Calu3 (cell line): ENCODE results near the gene NLGN2. TPM values are rescaled to one million over a fixed set of nuclear protein-coding genes. Genes with fewer than 3 reads are reported as not detected.

ENCODE experiments used
- BruUV-seq: library from RNA; stranded (reverse); fragments of 400-500 nt; replicated peaks from 2 replicates; lab custom pipeline; 2021; lab: Mats Ljungman, UMichigan
- CTCF ChIA-PET: fragments of 300-600 bp; sonication (Branson Sonifier 250); formaldehyde crosslinking; loops from one replicate; lab custom pipeline; 2022; ENCODE audit warnings: antibody characterized with exemption; lab: Charles Lee
- DNase-seq: peaks from one replicate; pipeline ENCODE4 v3.0.0; 2022
- H3K27ac Mint-ChIP-seq: one replicate; pipeline ENCODE4 v1.8.0; 2022; ENCODE audit warnings: mixed read lengths; ENCODE audit not compliant: unreplicated experiment
- H3K27me3 Mint-ChIP-seq: one replicate; pipeline ENCODE4 v1.8.0; 2022; ENCODE audit warnings: mixed read lengths; ENCODE audit not compliant: unreplicated experiment
- H3K36me3 Mint-ChIP-seq: one replicate; pipeline ENCODE4 v1.8.0; 2022; ENCODE audit warnings: mild to moderate bottlenecking, moderate library complexity, mixed read lengths; ENCODE audit not compliant: insufficient read depth, unreplicated experiment
- H3K4me1 Mint-ChIP-seq: one replicate; pipeline ENCODE4 v1.8.0; 2022; ENCODE audit warnings: mild to moderate bottlenecking, low read depth, mixed read lengths; ENCODE audit not compliant: unreplicated experiment
- H3K4me3 Mint-ChIP-seq: one replicate; pipeline ENCODE4 v1.8.0; 2022; ENCODE audit warnings: mild to moderate bottlenecking, low read depth, moderate library complexity, mixed read lengths; ENCODE audit not compliant: unreplicated experiment
- H3K9me3 Mint-ChIP-seq: one replicate; pipeline ENCODE4 v1.8.0; 2022; ENCODE audit warnings: low read depth, mixed read lengths; ENCODE audit not compliant: unreplicated experiment
- intact Hi-C: fragments of 100-400 bp; cut with micrococcal nuclease; formaldehyde crosslinking; loops from one replicate; pipeline ENCODE4 v1.10.0; 2022; ENCODE audit not compliant: unreplicated experiment
- total RNA-seq: library from RNA; stranded (reverse); gene quantifications from 2 replicates; pipeline ENCODE4 v1.2.3, GENCODE V29; 2022
- TF ChIP-seq, protein P1 (sequence below): fragments of 200-600 bp; IDR thresholded peaks from one replicate; pipeline ENCODE4 v1.8.0; 2022; ENCODE audit warnings: antibody characterized with exemption; ENCODE audit not compliant: unreplicated experiment

Gene NLGN2
- total RNA-seq, 1 experiment from 2014 or later = 13.9 TPM

DNA sequence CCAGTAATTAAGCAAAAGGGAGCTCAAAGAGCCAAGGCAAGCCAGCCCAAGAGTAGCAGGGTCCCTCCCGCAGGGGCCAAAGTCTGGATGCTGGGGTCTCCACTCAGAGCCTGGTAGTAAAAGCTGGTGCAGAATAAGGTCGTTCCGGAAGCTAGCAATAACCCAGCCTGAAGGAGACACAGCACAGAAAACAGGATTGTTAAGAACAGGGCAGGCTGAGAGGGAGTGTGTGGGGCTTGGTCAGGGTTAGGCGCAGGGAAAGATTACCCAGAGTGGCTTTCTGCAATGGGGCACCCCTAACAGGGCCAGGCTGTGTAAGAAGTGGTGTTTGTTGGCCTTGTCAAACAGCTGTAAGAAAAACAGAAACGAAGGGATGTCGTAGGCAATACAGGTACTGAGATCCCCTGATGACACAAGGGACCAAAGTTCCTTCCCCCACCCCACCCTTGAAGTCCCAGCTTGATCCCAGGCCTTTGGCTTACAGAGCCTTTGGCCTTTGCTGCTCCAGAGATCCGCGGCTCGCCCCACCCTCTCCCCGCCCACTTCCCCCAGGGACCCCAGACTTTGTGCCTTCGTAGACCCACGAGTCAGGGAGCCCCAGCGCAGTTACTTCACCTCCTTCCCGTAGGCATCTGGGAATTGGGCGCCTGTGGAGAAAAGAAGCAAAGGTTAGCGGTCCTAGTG lies 4.5 kb upstream of the NLGN2 start:
- no peak for DNase-seq
- Mint-ChIP-seq H3K4me1 (peaks cover 9% of the 10 kb centered on the region), H3K36me3 (peaks cover 39% of the 10 kb centered on the region), H3K9me3 (no peaks in the 10 kb centered on the region), H3K27me3 (peaks cover 17% of the 10 kb centered on the region), H3K4me3 (peak overlapping the region; percentile 76), H3K27ac (no peak overlapping the region)
- intact Hi-C loops = no loop called here
- BruUV-seq = TSS peak; percentile 62
- TF ChIP-seq, protein P1, sequence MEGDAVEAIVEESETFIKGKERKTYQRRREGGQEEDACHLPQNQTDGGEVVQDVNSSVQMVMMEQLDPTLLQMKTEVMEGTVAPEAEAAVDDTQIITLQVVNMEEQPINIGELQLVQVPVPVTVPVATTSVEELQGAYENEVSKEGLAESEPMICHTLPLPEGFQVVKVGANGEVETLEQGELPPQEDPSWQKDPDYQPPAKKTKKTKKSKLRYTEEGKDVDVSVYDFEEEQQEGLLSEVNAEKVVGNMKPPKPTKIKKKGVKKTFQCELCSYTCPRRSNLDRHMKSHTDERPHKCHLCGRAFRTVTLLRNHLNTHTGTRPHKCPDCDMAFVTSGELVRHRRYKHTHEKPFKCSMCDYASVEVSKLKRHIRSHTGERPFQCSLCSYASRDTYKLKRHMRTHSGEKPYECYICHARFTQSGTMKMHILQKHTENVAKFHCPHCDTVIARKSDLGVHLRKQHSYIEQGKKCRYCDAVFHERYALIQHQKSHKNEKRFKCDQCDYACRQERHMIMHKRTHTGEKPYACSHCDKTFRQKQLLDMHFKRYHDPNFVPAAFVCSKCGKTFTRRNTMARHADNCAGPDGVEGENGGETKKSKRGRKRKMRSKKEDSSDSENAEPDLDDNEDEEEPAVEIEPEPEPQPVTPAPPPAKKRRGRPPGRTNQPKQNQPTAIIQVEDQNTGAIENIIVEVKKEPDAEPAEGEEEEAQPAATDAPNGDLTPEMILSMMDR = no peak
- CTCF ChIA-PET = interaction anchor here (0.6 to 1.4 kb wide), 4 partner anchors 9 to 378 kb away, joined by 3 to 7 read pairs (median 4); partner anchors contain the start of gene PLSCR3

DNA sequence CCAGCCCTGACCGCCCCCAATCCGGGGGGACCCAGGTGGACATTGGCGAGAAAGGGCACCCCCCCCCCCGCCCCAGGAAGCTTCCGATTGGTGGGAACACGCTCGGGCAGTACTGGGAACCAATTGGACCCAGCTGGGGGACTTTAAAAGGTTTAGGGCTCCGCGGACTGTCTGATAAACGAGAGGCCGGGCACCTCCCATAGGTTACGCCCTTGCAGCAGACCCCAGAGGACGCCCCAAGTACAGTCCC lies 4.0 kb upstream of the NLGN2 start:
- peak overlapping the region; percentile 76 for H3K4me3 Mint-ChIP-seq
- TF ChIP-seq, protein P1 = no peak
- no peak for DNase-seq
- peaks cover 9% of the 10 kb centered on the region for H3K4me1 Mint-ChIP-seq
- CTCF ChIA-PET = interaction anchor here (0.6 to 1.4 kb wide), 10 partner anchors 9 to 379 kb away, joined by 3 to 7 read pairs (median 3); partner anchors contain the start of genes PLSCR3 and TMEM102
- no TSS peak for BruUV-seq
- peaks cover 17% of the 10 kb centered on the region for H3K27me3 Mint-ChIP-seq
- H3K36me3 Mint-ChIP-seq = peaks cover 39% of the 10 kb centered on the region
- peak overlapping the region; percentile 50 for H3K27ac Mint-ChIP-seq
- H3K9me3 Mint-ChIP-seq = no peaks in the 10 kb centered on the region
- intact Hi-C loops = no loop called here

DNA sequence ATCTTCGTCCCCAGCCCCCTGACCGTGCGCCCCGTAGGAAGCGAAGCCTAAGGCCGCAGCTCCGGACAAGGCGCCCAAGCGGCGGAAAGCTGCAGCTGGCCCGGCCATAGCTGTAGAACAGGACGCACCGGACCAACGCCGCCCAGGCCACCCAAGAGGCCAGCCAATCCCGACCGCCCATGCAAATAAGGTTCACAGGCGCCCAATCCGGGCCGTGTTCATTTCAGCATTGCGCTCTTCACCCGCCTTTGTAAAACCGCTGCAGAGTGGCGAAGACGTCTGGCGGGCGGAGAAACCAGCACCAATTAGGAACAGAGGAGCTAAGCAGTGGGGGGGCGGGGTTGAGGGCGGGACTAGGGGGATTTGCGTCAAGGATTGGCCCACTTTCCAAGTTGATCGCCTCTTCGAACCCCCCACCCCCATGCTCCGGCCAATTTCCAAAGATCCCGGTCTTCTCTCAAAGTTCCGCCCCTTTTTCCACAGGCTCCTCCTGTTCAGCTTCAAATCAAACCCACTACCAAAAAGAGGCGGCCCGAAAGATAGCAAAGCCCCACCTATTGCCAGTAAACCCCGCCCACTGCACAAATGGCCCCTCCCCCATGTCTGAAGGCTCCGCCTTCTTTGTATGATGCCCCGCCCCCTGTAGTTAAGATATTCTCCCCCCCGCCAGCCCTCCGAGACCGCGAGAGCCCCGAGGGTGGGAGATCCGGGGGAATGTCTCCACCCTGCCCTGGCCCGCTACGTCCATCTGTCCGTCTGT lies 3.5 kb upstream of the NLGN2 start, which contains the start of gene TMEM256:
Gene TMEM256 (minus strand): TSS at position 121 of the 760 bp plus-strand sequence. CDS start 13 bp downstream, at position 108.
- H3K9me3 Mint-ChIP-seq = no peaks in the 10 kb centered on the region
- H3K27me3 Mint-ChIP-seq = peaks cover 17% of the 10 kb centered on the region
- H3K27ac Mint-ChIP-seq = peak within 1 kb of the TSS; percentile 50
- TF ChIP-seq, protein P1 = no peak
- H3K4me3 Mint-ChIP-seq = peak within 1 kb of the TSS; percentile 76
- peaks cover 9% of the 10 kb centered on the region for H3K4me1 Mint-ChIP-seq
- H3K36me3 Mint-ChIP-seq = peaks cover 39% of the 10 kb centered on the region
- CTCF ChIA-PET = interaction anchor here (0.6 to 1.4 kb wide), 12 partner anchors 10 to 379 kb away, joined by 3 to 7 read pairs (median 4); partner anchors contain the start of genes PLSCR3 and TMEM102
- BruUV-seq = no TSS peak
- peak; percentile 93 for DNase-seq
- intact Hi-C loops = no loop called here

DNA sequence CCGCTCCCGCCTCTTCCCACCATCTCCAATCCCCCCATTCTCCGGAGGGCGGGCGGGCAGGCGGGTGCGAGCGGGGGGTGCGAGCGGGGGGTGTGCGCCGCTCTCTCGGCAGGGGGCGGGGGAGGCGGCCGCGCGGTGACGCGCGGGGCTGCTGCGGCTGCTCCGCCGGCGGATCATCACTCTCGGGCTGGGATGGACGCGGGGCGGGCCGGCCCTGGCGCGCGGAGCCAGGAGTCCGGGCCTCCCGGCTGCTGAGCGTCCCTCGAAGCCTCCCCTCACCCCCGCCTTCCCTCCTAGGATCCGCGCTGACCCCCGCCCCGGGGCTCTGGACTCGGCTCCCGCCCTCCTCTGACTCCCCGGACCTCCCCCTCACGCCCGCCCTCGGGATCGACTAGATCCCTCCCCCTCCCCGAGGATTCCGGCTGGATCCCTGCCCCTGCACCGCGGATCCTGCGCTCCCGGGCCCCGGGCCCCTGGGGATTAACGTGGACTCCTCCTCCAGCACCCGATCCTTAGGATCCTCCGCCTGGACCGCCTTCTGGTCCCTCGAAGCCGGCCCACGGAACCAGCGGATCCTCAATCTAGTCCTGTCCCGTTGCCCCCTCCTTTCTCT lies 2.8 kb upstream of the NLGN2 start:
- DNase-seq = peak; percentile 41
- TF ChIP-seq, protein P1 = no peak
- H3K9me3 Mint-ChIP-seq = no peaks in the 10 kb centered on the region
- BruUV-seq = no TSS peak
- peaks cover 39% of the 10 kb centered on the region for H3K36me3 Mint-ChIP-seq
- H3K4me3 Mint-ChIP-seq = peak overlapping the region; percentile 76
- intact Hi-C loops = no loop called here
- CTCF ChIA-PET = interaction anchor here (0.6 to 1.4 kb wide), 8 partner anchors 11 to 294 kb away, joined by 3 to 7 read pairs (median 4); partner anchors contain the start of gene PLSCR3
- H3K4me1 Mint-ChIP-seq = peaks cover 9% of the 10 kb centered on the region
- peaks cover 17% of the 10 kb centered on the region for H3K27me3 Mint-ChIP-seq
- peak overlapping the region; percentile 50 for H3K27ac Mint-ChIP-seq
